GM12878 (cell line): ENCODE results near the gene MESP2.

Source experiments
- BCLAF1 ChIP-seq: fragments of 450-650 bp; IDR thresholded peaks from 2 replicates; pipeline ENCODE4 v1.6.1; 2017; ENCODE audit warnings: antibody characterized with exemption, mild to moderate bottlenecking, moderate library complexity
- NKRF ChIP-seq: fragments of 450-650 bp; conservative IDR thresholded peaks from 2 replicates; pipeline ENCODE4 v1.6.1; 2017; ENCODE audit warnings: mild to moderate bottlenecking, moderate library complexity
- POLR2A ChIP-seq: IDR thresholded peaks from 2 replicates; pipeline ENCODE4 v1.6.1; 2011; ENCODE audit warnings: low read depth, mild to moderate bottlenecking, low read length
- POLR2AphosphoS5 ChIP-seq: IDR thresholded peaks from 2 replicates; pipeline ENCODE4 v1.6.1; 2011; ENCODE audit warnings: mild to moderate bottlenecking, low read length, inconsistent platforms

GRCh38 chr15:89760303-89761008 is 15.7 kb upstream of the MESP2 start:
- TF ChIP-seq BCLAF1 = no peak
- TF ChIP-seq POLR2A = no peak
- TF ChIP-seq POLR2AphosphoS5 = no peak
- no peak for TF ChIP-seq NKRF
